Measurements from ENCODE around the gene MAD1L1.

MAD1L1 gene

DNA sequence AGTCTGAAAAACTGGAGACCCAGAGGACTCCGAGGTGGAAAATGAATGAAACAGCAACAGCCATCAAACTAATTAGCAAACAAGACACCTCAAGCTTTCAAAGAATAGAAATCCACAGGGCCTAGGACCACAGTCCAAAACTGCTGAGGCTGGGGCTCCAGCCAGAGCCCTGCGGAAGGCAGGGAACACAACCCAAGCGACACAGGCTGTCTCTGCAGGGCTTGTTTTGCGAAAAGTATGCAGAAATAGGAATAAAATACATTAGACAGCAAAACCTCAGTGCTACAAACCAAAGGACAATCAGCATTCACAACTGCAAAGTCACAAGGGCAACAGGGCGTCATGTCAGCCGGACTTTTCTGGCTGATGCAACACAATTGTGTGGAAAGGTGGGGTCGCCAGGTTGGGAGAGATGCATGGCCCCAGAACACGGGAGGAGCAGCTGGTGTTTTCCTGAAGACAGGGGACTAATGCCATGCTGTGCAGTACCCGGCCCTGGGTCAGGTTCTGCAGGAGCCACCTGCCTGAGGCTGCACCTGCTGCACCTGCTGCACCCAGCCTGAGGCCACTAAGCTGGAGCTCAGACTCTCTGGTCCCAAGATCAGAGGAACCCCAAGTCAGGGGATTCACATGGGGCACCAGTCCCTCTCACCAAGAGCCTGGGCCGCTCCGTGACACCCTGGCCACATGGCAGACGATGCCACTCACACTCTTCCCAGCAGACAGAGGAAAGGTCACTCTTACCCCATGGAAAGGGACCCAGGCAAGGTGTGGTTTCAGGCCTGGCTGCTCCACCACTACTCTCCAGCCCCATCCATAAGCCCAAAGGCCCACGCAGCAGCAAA lies 74.2 kb downstream of the MAD1L1 start:
- DNase-seq (ENCODE audit: low read depth in 1 of 2, low spot score in 1 of 2) = no peak

DNA sequence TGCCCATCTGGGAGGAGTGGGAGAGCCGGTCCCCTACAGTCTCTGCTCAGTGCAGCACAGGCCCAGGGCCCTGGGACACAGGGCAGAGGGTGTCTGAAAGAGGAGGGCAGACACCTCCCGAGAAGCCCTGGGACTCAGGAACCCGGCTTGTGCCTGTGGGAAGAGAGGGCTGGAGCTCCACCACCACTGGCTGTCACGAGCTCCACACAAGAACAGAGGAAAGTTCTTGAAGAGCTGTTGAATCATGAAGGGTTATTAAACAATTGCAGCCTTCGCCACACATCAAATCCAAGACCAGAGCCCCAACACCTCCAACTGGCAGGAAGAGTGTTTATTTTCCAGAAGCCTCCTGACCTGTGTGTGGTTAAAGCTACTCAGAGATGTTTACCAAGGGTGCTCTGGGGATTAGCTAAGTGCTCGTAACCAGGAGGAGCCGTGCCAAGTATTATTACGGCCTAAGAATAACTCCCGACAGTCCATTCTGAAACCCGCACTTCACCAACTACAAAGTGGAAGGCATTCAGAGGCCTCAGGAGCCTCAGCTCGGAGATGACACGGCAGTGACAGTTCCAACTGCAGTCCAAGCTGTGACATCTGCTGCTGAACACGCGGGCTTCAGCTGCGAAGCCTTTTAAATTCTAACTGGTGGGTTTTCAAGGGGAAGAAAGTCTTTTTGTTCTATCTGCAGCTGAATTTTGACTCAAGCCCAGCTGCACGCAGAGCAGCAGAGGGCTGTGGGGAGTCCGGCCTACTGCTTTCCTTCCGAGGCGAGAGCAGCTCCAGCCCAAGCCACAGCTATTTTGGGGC lies 75.1 kb downstream of the MAD1L1 start:
- no peak for DNase-seq (ENCODE audit: low read depth in 1 of 2, low spot score in 1 of 2)

DNA sequence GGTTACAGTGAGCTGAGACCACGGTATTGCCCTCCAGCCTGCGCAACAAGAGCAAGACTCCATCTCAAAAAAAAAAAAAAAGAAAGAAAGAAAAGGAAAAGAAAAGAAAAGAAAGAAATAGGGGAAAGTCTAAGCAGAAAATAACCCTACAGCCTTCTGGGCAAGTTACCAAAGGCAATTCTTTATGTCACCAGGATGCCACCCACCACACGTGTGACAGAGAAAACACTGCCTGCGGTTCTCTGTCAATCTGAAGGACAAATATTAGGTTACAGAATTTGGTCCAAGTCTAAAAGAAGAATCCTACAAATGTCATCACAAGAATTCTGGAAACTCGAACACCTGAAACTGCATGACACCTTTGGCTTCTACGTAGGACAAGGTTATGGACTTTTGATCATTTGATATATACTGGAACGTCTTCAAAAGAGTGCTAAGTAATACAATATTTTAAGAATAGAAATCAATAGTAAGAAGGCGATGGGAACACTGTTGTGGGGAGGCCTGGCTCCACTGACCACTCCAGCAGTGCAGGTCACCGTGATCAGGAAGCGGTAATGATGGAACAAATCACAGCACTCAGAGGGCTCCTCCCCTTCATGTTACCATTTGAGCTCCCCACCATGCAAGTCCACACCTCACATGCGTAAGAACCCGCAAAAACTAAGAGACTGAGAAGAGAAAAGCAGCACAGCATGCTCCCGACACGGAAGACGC lies 75.8 kb downstream of the MAD1L1 start:
- no peak for DNase-seq (ENCODE audit: low read depth in 1 of 2, low spot score in 1 of 2)

DNA sequence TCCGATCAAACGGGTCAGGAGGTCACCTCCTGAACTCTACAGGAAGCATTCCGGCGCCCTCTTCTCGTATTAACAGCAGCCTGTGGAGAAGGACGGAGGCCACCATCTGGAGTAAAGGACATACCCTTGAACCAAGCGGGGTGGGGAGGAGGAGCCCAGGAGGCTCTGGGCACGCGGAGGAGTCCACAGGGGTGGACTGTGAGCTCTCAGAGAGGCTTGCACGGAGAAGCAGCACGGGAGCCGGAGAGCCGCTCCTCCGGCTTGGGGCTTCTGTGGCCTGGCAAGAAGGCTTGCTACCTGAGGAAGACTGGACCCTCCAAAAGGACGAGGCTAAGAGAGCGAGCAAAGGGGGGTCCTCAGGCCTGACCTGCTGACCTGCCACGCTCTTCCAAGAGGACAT lies 77.9 kb downstream of the MAD1L1 start:
- no peak for DNase-seq (ENCODE audit: low read depth in 1 of 2, low spot score in 1 of 2)

DNA sequence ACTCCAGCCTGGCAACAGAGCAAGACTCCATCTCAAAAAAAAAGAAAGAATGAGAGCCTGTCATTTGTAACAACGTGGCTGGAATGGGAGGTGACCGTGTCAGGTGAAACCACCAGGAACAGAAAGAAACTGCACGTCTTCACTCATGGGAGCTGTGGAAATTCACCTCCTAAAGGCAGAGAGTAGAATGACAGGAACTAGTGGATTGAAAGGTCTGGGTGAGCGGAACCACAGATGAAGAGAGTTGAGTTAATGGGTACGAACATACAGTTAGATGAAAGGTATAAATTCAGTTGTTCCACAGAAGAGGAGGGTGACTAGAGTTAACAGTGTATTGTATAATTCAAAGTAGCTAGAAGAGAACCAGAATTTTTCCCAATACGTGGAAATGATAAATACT lies 78.6 kb downstream of the MAD1L1 start:
- DNase-seq (ENCODE audit: low read depth in 1 of 2, low spot score in 1 of 2) = no peak

DNA sequence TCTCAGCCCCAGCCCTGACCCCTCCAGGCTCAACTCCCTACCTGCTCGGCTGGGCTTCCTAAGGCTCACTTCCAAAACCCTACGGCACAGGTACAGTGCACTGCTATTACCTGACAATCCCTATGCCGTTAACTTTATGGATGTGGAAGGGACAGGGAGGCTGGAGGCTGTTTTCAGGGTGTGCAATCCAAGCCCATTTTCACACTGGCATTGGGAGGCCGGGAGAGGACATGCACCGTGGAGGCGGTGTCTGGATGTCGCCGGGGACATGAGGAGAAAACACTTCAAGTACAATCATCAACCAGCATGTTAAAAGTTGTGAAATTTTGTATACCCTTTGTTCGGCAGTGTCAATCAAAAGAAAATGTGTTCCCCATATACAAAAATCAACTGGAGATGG lies 80.1 kb downstream of the MAD1L1 start:
- DNase-seq (ENCODE audit: low read depth in 1 of 2, low spot score in 1 of 2) = no peak

DNA sequence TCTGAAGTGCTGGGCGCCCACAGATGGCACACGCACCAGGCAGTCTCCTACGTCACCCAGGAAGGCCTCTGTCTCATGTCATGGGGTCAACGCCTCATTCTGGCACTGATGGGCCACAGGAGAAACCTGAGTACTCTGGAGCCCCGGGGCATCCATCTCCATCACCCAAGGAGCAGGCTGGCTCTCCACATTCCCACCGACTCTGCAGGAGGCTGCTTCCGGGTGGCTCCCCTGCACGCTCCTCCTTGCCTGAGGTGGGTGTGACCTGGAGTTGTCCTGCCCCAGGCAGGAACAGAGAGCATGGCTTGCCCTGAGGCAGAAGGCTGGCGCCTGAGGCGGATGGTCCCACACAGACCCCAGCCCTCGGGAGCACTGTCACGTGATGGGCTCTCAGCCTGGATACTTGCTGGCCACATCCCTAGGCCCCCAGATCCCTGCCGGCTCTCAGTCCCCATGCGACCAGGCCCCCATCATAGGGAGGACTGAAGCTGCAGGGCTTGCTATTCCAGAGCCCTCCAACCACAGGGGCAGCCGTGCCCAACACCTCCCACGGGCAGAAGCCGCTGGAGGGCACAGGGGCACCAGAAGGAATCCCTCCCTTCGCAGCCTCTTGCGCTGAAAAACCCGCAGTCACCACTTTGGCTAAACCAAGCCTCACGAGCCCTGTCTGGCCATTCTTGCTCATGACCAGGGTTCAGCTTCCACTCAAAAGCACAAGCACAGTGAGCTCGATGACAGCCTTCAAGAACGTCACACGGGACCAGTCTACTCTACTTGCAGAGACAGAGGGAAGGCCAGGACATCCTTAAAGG lies 80.7 kb downstream of the MAD1L1 start:
- no peak for DNase-seq (ENCODE audit: low read depth in 1 of 2, low spot score in 1 of 2)

DNA sequence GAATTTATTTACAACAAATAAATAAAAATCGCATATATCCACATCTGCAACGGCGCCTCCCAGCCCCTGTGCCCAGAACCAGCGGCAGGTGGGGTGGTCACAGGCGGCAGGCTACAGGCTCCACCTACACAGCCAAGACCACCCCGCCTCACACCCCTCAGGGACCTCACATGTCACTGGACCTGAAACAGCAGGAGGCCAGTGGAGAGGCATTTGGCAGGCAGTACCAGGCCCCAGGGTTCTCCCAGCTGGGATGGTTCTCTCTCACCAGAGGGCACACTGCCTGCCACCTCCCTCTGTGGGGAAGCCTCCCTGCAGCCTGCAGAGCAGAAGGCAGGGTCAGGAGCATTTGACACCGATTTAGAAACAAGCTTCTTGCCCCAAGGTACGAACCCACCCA lies 81.5 kb downstream of the MAD1L1 start:
- no peak for DNase-seq (ENCODE audit: low read depth in 1 of 2, low spot score in 1 of 2)

DNA sequence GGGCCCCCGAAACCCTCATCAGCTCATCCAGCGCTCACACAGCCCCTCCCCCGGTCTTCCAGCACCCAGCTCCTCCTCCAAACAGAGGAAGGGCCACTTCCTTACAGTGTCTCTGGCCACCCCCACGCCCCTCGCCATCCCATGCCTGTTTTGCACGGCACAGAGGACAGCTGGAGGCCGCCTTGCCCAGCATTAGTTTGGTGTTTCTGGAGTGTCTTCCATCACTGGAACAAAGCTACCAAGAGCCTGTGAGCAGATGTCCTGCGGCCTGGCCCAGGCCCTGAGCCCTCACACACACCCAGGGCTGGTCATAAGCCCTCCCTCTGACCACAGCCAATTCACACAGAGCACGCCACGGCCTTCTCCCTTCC lies 82.3 kb downstream of the MAD1L1 start:
- no peak for DNase-seq (ENCODE audit: low read depth in 1 of 2, low spot score in 1 of 2)

DNA sequence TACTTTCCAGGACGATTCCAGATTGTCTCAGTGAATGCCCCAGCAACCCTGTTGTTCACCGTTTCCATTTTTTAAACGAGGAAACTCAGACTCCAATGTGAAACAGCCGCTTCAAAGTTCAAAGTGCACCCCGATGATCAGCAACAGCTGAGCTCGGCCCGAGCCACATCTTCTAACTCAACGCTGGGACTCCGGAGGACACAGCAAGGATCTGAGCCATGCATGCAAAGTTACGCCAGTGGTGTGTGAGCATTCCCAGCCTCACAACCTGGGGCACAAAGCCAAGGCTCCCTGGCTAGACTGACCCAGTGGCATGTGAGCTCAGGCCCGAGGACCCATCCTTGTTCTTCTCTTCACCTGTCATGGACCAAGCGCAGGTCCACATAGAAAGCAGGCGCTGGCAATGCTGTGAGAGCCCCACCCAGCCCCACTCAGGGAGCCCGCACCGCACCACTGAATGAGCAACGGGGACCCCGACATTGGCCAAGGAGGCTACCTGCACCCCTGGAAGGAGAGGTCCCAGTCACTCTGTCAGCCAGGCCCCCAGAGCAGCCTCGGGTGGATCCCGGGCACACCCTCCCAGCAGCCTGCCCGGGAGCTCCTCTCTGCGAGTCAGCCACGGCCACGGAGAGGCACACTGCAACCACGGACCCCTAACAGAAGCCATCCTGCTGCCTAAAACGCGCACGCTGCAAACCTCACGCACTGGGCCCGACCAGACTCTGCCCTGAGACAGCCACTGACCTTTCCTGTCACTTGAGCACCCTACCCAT lies 82.9 kb downstream of the MAD1L1 start:
- DNase-seq (ENCODE audit: low read depth in 1 of 2, low spot score in 1 of 2) = no peak

DNA sequence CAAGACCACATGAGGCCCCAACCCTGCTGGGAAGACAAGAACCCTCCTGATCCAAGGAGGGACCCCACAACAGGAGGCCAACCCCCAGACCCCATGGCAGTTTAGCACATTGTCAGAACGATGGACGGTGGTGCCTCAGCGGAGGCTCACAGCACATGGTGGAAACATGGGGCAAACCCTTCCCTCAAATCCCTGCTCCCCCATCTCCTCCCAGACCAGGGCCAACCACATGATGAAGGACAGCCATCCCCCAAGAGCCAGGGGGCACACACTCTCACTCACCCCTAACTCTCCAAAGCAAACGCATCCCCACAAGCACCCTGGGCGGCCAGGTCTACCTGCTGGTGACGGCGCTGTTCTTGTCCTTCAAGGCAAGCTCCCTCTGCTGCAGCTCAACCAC lies 83.9 kb downstream of the MAD1L1 start:
- no peak for DNase-seq (ENCODE audit: low read depth in 1 of 2, low spot score in 1 of 2)

DNA sequence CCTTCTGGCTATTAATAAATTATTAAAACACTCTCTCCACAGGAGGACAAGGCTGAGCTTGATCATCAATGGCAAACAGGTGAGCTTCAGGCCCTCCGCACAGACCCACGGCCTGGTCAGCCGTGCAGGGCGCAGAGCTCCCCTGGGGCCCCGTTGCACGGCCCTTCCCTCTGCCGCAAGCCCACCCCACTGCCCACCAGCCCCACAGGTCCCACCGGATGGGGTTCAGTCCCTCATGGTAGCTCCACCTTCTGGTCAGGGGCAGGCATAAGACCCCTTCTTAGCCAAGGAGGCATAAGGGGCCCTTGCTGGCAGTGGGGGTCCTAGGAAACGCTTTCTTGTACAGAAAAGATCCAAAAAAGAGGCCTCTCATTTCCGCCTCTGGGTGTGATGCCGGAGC lies 84.6 kb downstream of the MAD1L1 start:
- DNase-seq (ENCODE audit: low read depth in 1 of 2, low spot score in 1 of 2) = no peak

DNA sequence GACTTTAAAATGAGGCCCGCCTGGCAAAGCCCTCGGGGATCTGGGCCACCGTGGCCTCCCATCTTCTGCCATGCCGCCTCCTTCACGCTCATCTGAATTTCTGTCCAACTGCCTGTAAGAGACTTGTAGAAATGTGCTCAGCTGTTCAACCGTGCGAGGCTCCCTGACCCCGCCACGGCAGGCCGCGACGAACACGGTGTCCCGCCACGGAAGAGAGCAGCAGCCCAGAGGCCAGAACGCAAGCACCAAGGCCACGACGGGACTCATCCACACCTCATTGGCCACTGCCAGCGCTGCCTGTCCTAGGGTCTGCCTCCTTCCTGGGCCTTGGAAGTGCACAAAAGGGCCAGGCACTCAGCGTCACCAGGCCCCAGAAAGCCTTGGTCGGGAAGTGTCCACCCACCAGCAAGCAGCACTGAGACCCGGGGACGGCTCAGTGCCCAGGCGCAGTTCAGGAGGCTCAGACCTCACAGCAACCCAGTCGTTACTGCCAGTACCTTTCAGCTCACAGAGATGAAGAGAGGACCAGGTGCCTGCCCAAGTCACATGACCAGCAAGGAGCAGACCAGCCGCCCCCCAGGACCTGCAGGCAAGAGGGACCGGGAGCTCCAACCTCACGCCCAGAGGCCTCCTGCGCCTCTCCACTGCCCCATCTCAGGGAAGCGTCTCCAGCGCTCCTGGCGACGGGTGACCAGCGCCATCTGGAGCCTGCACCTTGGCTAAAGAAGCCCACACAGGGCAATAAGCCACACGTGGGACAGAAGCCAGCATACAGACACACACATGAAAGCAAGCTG lies 85.9 kb downstream of the MAD1L1 start:
- DNase-seq (ENCODE audit: low read depth in 1 of 2, low spot score in 1 of 2) = no peak

DNA sequence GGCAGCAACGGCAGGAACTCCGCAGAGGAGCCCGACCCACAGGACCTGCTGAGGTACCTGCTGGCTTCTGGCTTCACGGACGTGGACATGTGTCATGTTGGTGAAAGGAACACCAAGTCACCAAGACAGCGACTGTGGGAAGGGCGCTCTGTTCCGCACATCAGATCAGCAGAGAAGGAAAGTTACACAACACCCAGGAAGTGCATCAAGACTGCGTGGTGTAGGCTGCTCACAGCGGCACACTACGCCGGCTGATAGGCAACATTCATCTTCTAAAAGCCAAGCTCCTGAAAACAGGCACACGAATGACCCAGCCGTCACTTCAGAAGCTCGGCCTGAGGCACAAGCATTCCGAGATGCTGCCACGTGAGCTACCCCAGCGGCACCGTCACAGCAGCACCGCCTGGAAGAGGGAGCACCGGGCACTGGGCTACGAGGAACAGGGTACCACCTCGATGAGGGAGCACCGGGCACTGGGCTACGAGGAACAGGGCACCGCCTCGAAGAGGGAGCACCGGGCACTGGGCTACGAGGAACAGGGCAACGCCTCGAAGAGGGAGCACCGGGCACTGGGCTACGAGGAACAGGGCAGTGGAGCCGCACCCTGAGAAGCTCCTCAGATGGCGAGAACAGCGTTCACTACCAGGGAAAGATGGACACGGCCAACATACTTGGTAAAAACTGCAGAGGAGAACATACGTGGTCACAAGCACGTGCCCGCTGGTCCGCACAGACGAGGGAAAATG lies 86.7 kb downstream of the MAD1L1 start:
- no peak for DNase-seq (ENCODE audit: low read depth in 1 of 2, low spot score in 1 of 2)

DNA sequence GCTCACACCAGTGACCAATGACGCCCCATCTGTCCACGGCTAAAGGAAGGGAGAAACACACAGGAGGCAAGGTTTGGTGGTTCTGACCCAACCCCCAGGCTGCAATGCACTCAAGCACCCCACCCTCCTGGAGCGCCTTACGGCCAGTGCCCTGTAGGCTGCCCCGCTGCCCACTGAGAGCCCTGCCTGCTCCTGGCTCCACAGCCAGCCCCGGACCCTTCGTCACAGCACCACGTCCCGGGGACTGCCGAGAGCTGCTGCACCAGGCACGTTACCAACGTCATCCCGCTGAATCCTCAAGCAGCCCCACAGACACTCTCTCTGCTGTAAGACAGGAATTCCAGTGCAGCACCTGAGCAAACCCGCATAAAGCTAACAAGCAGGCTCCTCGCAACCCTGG lies 87.8 kb downstream of the MAD1L1 start:
- DNase-seq (ENCODE audit: low read depth in 1 of 2, low spot score in 1 of 2) = no peak

DNA sequence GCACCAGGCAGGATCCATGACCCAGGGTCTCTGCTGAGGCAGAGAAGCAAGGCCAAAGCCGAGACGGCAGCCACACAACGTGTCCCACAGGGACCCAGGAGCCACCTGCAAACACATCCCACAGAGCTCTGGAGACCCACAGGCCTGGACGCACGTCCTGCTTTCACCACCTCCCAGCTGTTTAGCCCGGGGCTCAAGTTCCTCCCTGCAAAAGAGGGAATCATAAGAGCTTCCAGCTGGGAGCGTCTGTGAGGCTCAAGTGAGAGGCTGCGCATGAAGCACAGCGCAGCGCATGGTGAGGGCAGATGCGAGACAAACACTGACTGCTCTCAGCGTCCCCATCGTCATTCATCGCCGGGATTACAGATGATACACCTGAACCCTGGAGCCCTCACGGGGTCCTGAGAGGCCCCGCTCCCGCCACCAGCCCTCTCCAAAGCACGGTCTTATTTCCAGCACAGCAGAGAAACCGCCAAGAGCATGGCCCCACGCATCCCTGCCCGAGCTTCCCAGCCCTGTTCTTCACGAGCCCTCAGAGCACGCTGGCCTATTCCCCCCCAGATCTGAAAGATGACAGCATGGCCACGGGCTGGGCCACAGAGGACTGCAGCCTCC lies 88.7 kb downstream of the MAD1L1 start:
- no peak for DNase-seq (ENCODE audit: low read depth in 1 of 2, low spot score in 1 of 2)

DNA sequence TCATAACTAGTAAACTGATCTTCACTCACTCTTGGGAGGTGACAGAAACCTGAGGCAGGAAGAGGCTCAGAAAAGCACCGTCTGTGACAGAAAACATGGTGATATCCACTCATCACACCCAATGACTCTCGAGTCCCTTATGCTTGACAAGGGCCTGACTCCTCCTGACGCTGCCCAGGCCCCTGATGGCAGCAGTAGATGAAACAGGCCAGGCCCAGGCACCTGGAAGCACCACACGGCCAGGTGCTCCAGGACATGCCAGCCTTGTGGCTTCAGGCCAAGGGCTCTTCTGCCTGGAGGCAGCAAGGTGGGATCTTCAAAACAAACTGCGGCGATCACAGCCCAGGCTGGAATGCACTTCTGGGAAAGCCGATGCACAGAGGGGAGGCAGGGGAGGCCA lies 89.3 kb downstream of the MAD1L1 start:
- no peak for DNase-seq (ENCODE audit: low read depth in 1 of 2, low spot score in 1 of 2)

DNA sequence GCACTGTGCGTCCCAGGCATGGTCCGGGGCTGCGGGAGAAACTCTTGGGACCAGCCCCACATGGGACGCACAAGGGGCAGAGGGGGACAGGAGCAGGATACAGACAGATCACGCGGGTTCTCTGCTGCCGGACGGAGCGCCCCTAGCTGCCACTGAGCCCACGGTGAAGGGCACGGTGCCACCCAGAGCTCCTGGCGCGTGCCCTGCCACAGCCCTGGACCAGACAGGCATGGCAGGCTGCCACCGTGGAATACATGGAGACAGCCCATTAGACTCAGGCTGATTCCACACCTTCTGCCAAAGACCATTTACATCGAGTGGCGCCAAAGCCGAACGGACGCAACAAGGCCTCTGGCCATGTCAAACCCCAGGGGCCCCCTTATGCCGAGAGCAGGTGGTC lies 90.4 kb downstream of the MAD1L1 start:
- DNase-seq (ENCODE audit: low read depth in 1 of 2, low spot score in 1 of 2) = no peak

Data from activated T-helper 1 cell treated with anti-CD3 and anti-CD28 coated beads, Interleukin-2, amount 50 U/mL, for 16 hours (primary cell).